ENCODE measurements around the gene MELTF.

Gene MELTF

DNA sequence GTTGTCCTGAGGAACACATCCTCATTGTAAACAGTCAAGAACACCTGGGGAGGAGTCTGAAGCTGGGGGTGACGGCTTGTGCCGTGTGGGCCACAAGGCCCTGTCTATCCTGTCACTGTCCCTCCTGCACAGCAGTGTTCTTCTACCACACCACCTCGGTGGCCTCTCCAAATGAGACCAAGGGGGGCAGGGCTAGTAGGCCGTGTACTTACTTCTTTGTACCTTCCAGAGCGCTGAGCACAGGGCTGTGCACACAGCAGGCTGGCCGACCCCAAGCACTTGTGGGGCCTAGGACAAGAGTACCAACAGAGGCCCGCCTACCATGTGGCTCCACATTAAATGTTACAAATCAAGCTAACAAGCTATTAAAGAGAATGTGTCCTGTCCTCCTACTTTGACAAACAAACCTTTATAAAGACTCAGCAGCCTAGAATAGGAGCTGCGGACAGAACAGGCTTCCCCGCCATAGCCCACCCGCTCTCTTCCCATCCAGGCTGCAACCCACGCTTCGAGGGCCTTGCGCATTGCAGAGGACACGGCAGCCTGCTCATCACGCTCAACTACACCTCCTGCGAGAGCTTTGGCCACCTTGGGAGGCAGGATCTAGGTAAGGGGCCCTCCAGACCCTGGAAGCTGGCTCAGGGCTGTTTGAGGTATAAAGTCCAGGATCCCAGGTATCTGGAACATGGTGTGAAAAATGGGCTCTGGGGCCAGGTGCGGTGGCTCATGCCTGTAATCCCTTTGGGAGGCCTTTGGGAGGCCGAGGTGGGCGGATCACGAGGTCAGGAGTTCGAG, 30.5 kb downstream of the MELTF start:
- no peak for TF ChIP-seq TAF1 (IDR thresholded peaks at IDR 0.05; ENCODE audit: borderline replicate concordance, insufficient read depth, low read length)
- TF ChIP-seq, protein P1, sequence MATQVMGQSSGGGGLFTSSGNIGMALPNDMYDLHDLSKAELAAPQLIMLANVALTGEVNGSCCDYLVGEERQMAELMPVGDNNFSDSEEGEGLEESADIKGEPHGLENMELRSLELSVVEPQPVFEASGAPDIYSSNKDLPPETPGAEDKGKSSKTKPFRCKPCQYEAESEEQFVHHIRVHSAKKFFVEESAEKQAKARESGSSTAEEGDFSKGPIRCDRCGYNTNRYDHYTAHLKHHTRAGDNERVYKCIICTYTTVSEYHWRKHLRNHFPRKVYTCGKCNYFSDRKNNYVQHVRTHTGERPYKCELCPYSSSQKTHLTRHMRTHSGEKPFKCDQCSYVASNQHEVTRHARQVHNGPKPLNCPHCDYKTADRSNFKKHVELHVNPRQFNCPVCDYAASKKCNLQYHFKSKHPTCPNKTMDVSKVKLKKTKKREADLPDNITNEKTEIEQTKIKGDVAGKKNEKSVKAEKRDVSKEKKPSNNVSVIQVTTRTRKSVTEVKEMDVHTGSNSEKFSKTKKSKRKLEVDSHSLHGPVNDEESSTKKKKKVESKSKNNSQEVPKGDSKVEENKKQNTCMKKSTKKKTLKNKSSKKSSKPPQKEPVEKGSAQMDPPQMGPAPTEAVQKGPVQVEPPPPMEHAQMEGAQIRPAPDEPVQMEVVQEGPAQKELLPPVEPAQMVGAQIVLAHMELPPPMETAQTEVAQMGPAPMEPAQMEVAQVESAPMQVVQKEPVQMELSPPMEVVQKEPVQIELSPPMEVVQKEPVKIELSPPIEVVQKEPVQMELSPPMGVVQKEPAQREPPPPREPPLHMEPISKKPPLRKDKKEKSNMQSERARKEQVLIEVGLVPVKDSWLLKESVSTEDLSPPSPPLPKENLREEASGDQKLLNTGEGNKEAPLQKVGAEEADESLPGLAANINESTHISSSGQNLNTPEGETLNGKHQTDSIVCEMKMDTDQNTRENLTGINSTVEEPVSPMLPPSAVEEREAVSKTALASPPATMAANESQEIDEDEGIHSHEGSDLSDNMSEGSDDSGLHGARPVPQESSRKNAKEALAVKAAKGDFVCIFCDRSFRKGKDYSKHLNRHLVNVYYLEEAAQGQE (IDR thresholded peaks at IDR 0.05; ENCODE audit: insufficient read depth in 1 of 2, low read depth in 2 of 2, low read length in 2 of 2), result no peak
- no peak for TF ChIP-seq POLR2AphosphoS5 (IDR thresholded peaks at IDR 0.05; ENCODE audit: low read depth, low read length)
- TF ChIP-seq FOXP2 (optimal IDR thresholded peaks at IDR 0.05; ENCODE audit: borderline replicate concordance, extremely low read depth, extremely low read length, insufficient read depth), result no peak
- no peak for TF ChIP-seq SIN3A (IDR thresholded peaks at IDR 0.05; ENCODE audit: borderline replicate concordance, insufficient read depth, low read length)

- TF ChIP-seq FOXP2 (optimal IDR thresholded peaks at IDR 0.05; ENCODE audit: borderline replicate concordance, extremely low read depth, extremely low read length, insufficient read depth) (no peak), TAF1 (IDR thresholded peaks at IDR 0.05; ENCODE audit: borderline replicate concordance, insufficient read depth, low read length) (no peak), POLR2AphosphoS5 (IDR thresholded peaks at IDR 0.05; ENCODE audit: low read depth, low read length) (no peak), SIN3A (IDR thresholded peaks at IDR 0.05; ENCODE audit: borderline replicate concordance, insufficient read depth, low read length) (no peak)
- TF ChIP-seq, protein P1 (IDR thresholded peaks at IDR 0.05; ENCODE audit: insufficient read depth in 1 of 2, low read depth in 2 of 2, low read length in 2 of 2), result no peak
Observed at GRCh38 chr3:196997311-196997710, 32.3 kb downstream of the MELTF start.

GRCh38 chr3:196996454-196997265, 33.0 kb downstream of the MELTF start:
- TF ChIP-seq, protein P1 (IDR thresholded peaks at IDR 0.05; ENCODE audit: insufficient read depth in 1 of 2, low read depth in 2 of 2, low read length in 2 of 2), result no peak
- TF ChIP-seq POLR2AphosphoS5 (IDR thresholded peaks at IDR 0.05; ENCODE audit: low read depth, low read length) (no peak), TAF1 (IDR thresholded peaks at IDR 0.05; ENCODE audit: borderline replicate concordance, insufficient read depth, low read length) (no peak), SIN3A (IDR thresholded peaks at IDR 0.05; ENCODE audit: borderline replicate concordance, insufficient read depth, low read length) (no peak), FOXP2 (optimal IDR thresholded peaks at IDR 0.05; ENCODE audit: borderline replicate concordance, extremely low read depth, extremely low read length, insufficient read depth) (no peak)

DNA sequence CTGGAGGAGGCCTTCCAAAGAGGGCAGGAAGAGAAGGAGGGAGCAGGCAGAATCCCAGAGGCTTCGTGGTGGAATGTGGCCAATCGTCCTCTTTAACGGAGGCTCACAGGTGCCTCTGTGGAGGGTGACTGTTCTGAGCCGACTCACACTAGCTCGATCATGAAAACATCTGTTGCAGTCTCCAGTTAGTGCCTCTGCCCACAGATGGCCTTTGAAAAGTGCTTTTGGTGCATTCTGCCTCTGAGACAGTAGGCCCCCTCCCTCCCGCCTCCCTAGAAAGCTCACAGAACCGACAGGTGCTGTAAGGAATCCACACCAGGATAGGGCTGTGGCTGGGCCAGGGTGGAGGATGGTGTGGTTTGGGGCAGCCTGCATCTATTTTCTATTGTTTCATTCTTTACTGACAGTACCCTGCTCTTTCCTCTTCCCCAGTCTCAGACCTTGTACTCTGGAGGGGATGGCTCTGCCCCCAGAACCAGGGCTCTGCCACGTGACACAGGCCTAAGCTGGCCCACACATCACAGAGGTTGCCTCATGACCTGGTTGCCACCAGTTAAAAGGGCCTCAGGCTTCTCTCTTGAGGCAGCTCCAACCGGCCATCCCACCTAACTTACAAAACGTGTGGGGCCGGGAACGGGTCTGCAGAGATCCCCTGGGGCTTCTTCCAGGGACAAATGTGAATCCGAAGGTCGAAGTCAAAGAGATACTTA, 33.8 kb downstream of the MELTF start:
- TF ChIP-seq FOXP2 (optimal IDR thresholded peaks at IDR 0.05; ENCODE audit: borderline replicate concordance, extremely low read depth, extremely low read length, insufficient read depth), result no peak
- TF ChIP-seq TAF1 (IDR thresholded peaks at IDR 0.05; ENCODE audit: borderline replicate concordance, insufficient read depth, low read length), result no peak
- TF ChIP-seq, protein P1 (IDR thresholded peaks at IDR 0.05; ENCODE audit: insufficient read depth in 1 of 2, low read depth in 2 of 2, low read length in 2 of 2), result no peak
- no peak for TF ChIP-seq SIN3A (IDR thresholded peaks at IDR 0.05; ENCODE audit: borderline replicate concordance, insufficient read depth, low read length)
- no peak for TF ChIP-seq POLR2AphosphoS5 (IDR thresholded peaks at IDR 0.05; ENCODE audit: low read depth, low read length)
